H1 (cell line): Measurements from ENCODE around the gene TMEM129. TPM values are rescaled to one million over a fixed set of nuclear protein-coding genes. Genes with fewer than 3 reads are reported as not detected.

ENCODE experiments used
- CTCF ChIA-PET: fragments of 300-600 bp; sonication (Branson Sonifier 250); formaldehyde crosslinking; loops from one replicate; lab custom pipeline; 2021; ENCODE audit not compliant: partially characterized antibody; lab: Charles Lee
- POLR2A ChIA-PET: fragments of 300-600 bp; sonication (Branson Sonifier 250); formaldehyde crosslinking; loops from one replicate; lab custom pipeline; 2021; ENCODE audit warnings: inconsistent platforms; ENCODE audit not compliant: partially characterized antibody; lab: Charles Lee
- DNase-seq, 2 experiments: peaks; one replicate each; pipeline versions ENCODE4 v3.0.0 to v3.0.0-alpha.2; 2010 to 2022; ENCODE audit warnings: low spot score in 2 of 2, low read depth in 1 of 2, mixed read lengths in 1 of 2
- FAIRE-seq: peaks from 2 replicates; lab custom pipeline; 2011; peaks lifted over from hg19 to GRCh38; lab: Jason Lieb, UNC
- H2AFZ ChIP-seq: 2 replicates; pipeline ENCODE4 v1.8.1; 2012; ENCODE audit warnings: low read length, inconsistent platforms
- H2AK5ac ChIP-seq: 2 replicates; pipeline ENCODE4 v1.6.1; 2013; ENCODE audit warnings: low read depth, low read length
- H2BK120ac ChIP-seq: replicated peaks from 2 replicates; pipeline ENCODE3; 2013; ENCODE audit warnings: low read depth, low read length, inconsistent platforms
- H2BK12ac ChIP-seq: 2 replicates; pipeline ENCODE4 v1.6.1; 2013; ENCODE audit warnings: low read depth, low read length
- H2BK15ac ChIP-seq: 2 replicates; pipeline ENCODE4 v1.6.1; 2013; ENCODE audit warnings: low read length
- H2BK20ac ChIP-seq: 2 replicates; pipeline ENCODE4 v1.6.1; 2013; ENCODE audit warnings: low read length
- H2BK5ac ChIP-seq: 2 replicates; pipeline ENCODE4 v1.6.1; 2013; ENCODE audit warnings: low read depth, low read length
- H3K14ac ChIP-seq: 2 replicates; pipeline ENCODE4 v1.6.1; 2013; ENCODE audit warnings: inconsistent platforms; ENCODE audit not compliant: insufficient read length
- H3K18ac ChIP-seq: 2 replicates; pipeline ENCODE4 v1.6.1; 2013; ENCODE audit warnings: low read length; ENCODE audit errors: extremely low read depth
- H3K23ac ChIP-seq: 2 replicates; pipeline ENCODE4 v1.6.1; 2013; ENCODE audit warnings: inconsistent platforms; ENCODE audit not compliant: insufficient read length
- H3K23me2 ChIP-seq: 2 replicates; pipeline ENCODE4 v1.6.1; 2013; ENCODE audit warnings: low read depth, low read length
- H3K27ac ChIP-seq: 2 replicates; pipeline ENCODE4 v1.6.1; 2011; ENCODE audit warnings: low read depth, low read length, inconsistent platforms
- H3K27me3 ChIP-seq, 4 experiments: replicated peaks in 1 of 4; 1 replicate in 1 of 4; 2 replicates in 3 of 4; pipeline versions ENCODE4 v1.6.1 to v1.8.1; 2011 to 2013; ENCODE audit warnings: low read length in 3 of 4, mild to moderate bottlenecking in 3 of 4, inconsistent platforms in 2 of 4, mixed read lengths in 2 of 4, moderate library complexity in 1 of 4; ENCODE audit not compliant: control insufficient read depth in 3 of 4, insufficient read depth in 3 of 4; ENCODE audit errors: extremely low read depth in 1 of 4
- H3K36me3 ChIP-seq, 4 experiments: 2 replicates each; pipeline versions ENCODE4 v1.6.1 to v1.8.1; 2011 to 2013; ENCODE audit warnings: mild to moderate bottlenecking in 4 of 4, low read length in 3 of 4, moderate library complexity in 2 of 4, control low read depth in 1 of 4, inconsistent platforms in 1 of 4; ENCODE audit not compliant: insufficient read depth in 4 of 4, control insufficient read depth in 2 of 4
- H3K4ac ChIP-seq: replicated peaks from 2 replicates; pipeline ENCODE3; 2013; ENCODE audit warnings: low read length, low read depth, mixed read lengths, inconsistent platforms; ENCODE audit not compliant: insufficient read length
- H3K4me1 ChIP-seq, 4 experiments: replicated peaks in 1 of 4; 1 replicate in 1 of 4; 2 replicates in 3 of 4; pipeline versions ENCODE4 v1.6.1 to v1.8.1; 2011 to 2013; ENCODE audit warnings: low read length in 3 of 4, inconsistent platforms in 2 of 4, mixed read lengths in 1 of 4; ENCODE audit not compliant: insufficient read depth in 4 of 4, control insufficient read depth in 3 of 4
- H3K4me2 ChIP-seq, 2 experiments: 2 replicates each; pipeline versions ENCODE4 v1.6.1 to v1.8.1; 2011 to 2013; ENCODE audit warnings: low read depth in 2 of 2, low read length in 2 of 2, control low read depth in 1 of 2, inconsistent platforms in 1 of 2, mild to moderate bottlenecking in 1 of 2; ENCODE audit not compliant: insufficient read depth in 1 of 2
- H3K4me3 ChIP-seq, 4 experiments: fragments of 200-600, 300-600 bp in 1 of 4; sonication (generic), shearing (Covaris generic), sonication (Bioruptor Twin) in 1 of 4; 2 replicates each; pipeline versions ENCODE4 v1.5.1 to v1.8.1; 2011 to 2016; ENCODE audit warnings: low read length in 4 of 4, low read depth in 3 of 4, control low read depth in 2 of 4, inconsistent platforms in 2 of 4, mild to moderate bottlenecking in 2 of 4, mixed read lengths in 1 of 4, moderate library complexity in 1 of 4; ENCODE audit not compliant: insufficient read depth in 2 of 4; ENCODE audit errors: extremely low read depth in 1 of 4
- H3K56ac ChIP-seq: replicated peaks from 2 replicates; pipeline ENCODE3; 2013; ENCODE audit warnings: low read depth, mild to moderate bottlenecking, mixed read lengths, low read length, inconsistent platforms; ENCODE audit not compliant: insufficient read length
- H3K79me1 ChIP-seq: 2 replicates; pipeline ENCODE4 v1.6.1; 2013; ENCODE audit warnings: low read depth, low read length, control low read depth
- H3K79me2 ChIP-seq, 2 experiments: 2 replicates each; pipeline versions ENCODE4 v1.6.1 to v1.8.1; 2012 to 2013; ENCODE audit warnings: low read length in 2 of 2, mild to moderate bottlenecking in 2 of 2, inconsistent platforms in 1 of 2; ENCODE audit not compliant: insufficient read depth in 2 of 2, control insufficient read depth in 1 of 2
- H3K9ac ChIP-seq, 4 experiments: replicated peaks in 1 of 4; 1 replicate in 1 of 4; 2 replicates in 3 of 4; pipeline versions ENCODE4 v1.6.1 to v1.8.1; 2011 to 2013; ENCODE audit warnings: low read depth in 3 of 4, low read length in 3 of 4, control low read depth in 2 of 4, mild to moderate bottlenecking in 2 of 4, moderate library complexity in 2 of 4, inconsistent platforms in 1 of 4; ENCODE audit errors: extremely low read depth in 1 of 4
- H3K9me3 ChIP-seq, 2 experiments: 2 replicates each; pipeline versions ENCODE4 v1.6.1 to v1.8.1; 2012 to 2013; ENCODE audit warnings: mild to moderate bottlenecking in 2 of 2, moderate library complexity in 2 of 2, control low read depth in 1 of 2, inconsistent platforms in 1 of 2, low read depth in 1 of 2, low read length in 1 of 2, mixed read lengths in 1 of 2; ENCODE audit not compliant: insufficient read depth in 2 of 2
- H4K20me1 ChIP-seq, 2 experiments: replicated peaks in 1 of 2; 2 replicates each; pipeline versions ENCODE3 to v1.8.1; 2011 to 2013; ENCODE audit warnings: inconsistent platforms in 2 of 2, low read length in 2 of 2, mild to moderate bottlenecking in 1 of 2; ENCODE audit not compliant: insufficient read depth in 2 of 2, control insufficient read depth in 1 of 2
- H4K5ac ChIP-seq: 2 replicates; pipeline ENCODE4 v1.6.1; 2013; ENCODE audit warnings: low read length, low read depth, mixed read lengths, inconsistent platforms; ENCODE audit not compliant: insufficient read length
- H4K8ac ChIP-seq: 2 replicates; pipeline ENCODE4 v1.8.0; 2013; ENCODE audit warnings: mild to moderate bottlenecking, moderate library complexity, low read length, inconsistent platforms; ENCODE audit not compliant: insufficient read depth; ENCODE audit errors: extremely low read depth
- H4K91ac ChIP-seq: replicated peaks from 2 replicates; pipeline ENCODE3; 2013; ENCODE audit warnings: low read length, mixed read lengths, inconsistent platforms; ENCODE audit not compliant: insufficient read length
- BRCA1 ChIP-seq: IDR thresholded peaks from 2 replicates; pipeline ENCODE4 v1.6.1; 2012; ENCODE audit warnings: low read depth, low read length, improper control_type of control experiment
- GABPA ChIP-seq: IDR thresholded peaks from 2 replicates; pipeline ENCODE4 v1.6.1; 2011; ENCODE audit warnings: mild to moderate bottlenecking, low read length, moderate library complexity, borderline replicate concordance; ENCODE audit not compliant: insufficient read depth
- NANOG ChIP-seq: IDR thresholded peaks from 2 replicates; pipeline ENCODE4 v1.6.1; 2011; ENCODE audit warnings: low read length, low read depth, mild to moderate bottlenecking, inconsistent platforms; ENCODE audit not compliant: insufficient read depth, poor library complexity, severe bottlenecking
- PHF8 ChIP-seq: fragments of 200-600 bp; sonication (generic); conservative IDR thresholded peaks from 2 replicates; pipeline ENCODE4 v1.7.1; 2012; ENCODE audit warnings: low read depth, mild to moderate bottlenecking, inconsistent platforms, low read length, moderate library complexity
- USF2 ChIP-seq: IDR thresholded peaks from 2 replicates; pipeline ENCODE4 v1.6.1; 2011; ENCODE audit warnings: low read length, improper control_type of control experiment
- YY1 ChIP-seq: IDR thresholded peaks from 2 replicates; pipeline ENCODE4 v1.6.1; 2011; ENCODE audit warnings: low read depth, mild to moderate bottlenecking, low read length
- WGBS, 2 experiments: shearing (Covaris generic) in 1 of 2; methylation state at CpG; one replicate each; pipeline versions ENCODE4 v1.1.6 to v1.1.7; 2013 to 2015; ENCODE audit warnings: low lambda C conversion rate in 2 of 2, mixed read lengths in 2 of 2, inconsistent platforms in 1 of 2, low coverage in 1 of 2, missing lambda C conversion rate in 1 of 2; ENCODE audit not compliant: insufficient replicate concordance in 2 of 2, insufficient coverage in 1 of 2, insufficient read length in 1 of 2; ENCODE audit errors: extremely low coverage in 1 of 2, missing lambda C conversion rate in 1 of 2; 5-methylcytosine and 5-hydroxymethylcytosine counted together
- polyA plus RNA-seq, 7 experiments: library from polyadenylated mRNA; depleted of rRNA in 3 of 7; stranded (reverse) in 5 of 7; unstranded in 2 of 7; fragments of >200 nt in 5 of 7; fragments of 200-250 nt in 2 of 7; gene quantifications; 1 replicate in 5 of 7; 2 replicates in 1 of 7; 4 replicates in 1 of 7; pipeline versions ENCODE4 v1.2.1 to v1.2.3, GENCODE V29; 2011 to 2013; ENCODE audit warnings: missing spikeins in 2 of 7, mixed read lengths in 2 of 7
- total RNA-seq: library from RNA; stranded (reverse); fragmentation: NEBNext Ultra II Directional; extraction: Animal tissue kit (Norgen Biotek cat#: 25700); gene quantifications from 2 replicates; pipeline ENCODE4 v1.2.1, GENCODE V29; 2021

Gene TMEM129
- total and polyA plus RNA-seq, 2 of the 8 experiments (the other 6 are each of a cell fraction or from before 2014, with no cell fraction given) = 31.5 to 58.7 TPM

DNA sequence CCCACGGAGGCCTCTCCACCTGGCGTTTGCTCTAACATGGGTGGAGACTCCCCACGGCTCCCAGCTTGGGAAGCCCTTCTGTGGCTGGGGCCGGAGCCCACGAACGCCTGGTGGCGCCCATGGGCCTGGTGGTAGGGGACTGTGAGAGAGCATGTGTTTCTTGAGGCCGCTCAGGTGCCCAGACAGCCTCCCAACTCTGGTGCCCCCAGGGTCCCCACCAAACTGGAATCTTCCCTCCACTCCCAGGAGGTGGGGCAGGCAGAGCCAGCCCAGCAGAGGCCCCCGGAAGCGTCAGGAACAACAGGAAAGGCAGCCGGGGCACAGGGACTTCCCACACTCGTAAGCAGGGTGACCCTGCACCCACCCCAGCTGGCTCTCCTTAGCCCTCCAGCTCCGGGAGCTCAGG is 38.7 kb upstream of the TMEM129 start:
- ChIA-PET POLR2A (interaction anchor here (0.8 to 2.2 kb wide), 7 partner anchors 8 to 38 kb away, joined by 3 to 7 read pairs (median 4); partner anchors contain the start of gene FGFR3), CTCF (interaction anchor here (52.9 to 71.2 kb wide), 2 partner anchors 5 to 29 kb away, joined by 2507 read pairs; partner anchors contain the start of gene FGFR3)
- H2BK5ac ChIP-seq = no peak overlapping the region
- peaks cover 0 to 7% (median 3%) of the 10 kb centered on the region in 4 experiments; a peak in 4 of 7 replicates for H3K4me1 ChIP-seq
- H4K91ac ChIP-seq = peak overlapping the region; percentile 40
- no peaks in the 10 kb centered on the region for H3K9me3 ChIP-seq
- no peak overlapping the region for H3K14ac ChIP-seq
- peak overlapping the region; percentile 27; the same call in 1 of the 2 replicates for H2BK12ac ChIP-seq
- no peaks in the 10 kb centered on the region for H4K20me1 ChIP-seq
- H3K18ac ChIP-seq = no peak overlapping the region
- H3K79me2 ChIP-seq = no peaks in the 10 kb centered on the region
- H3K27me3 ChIP-seq = peaks cover 0 to 3% (median 0%) of the 10 kb centered on the region in 4 experiments; a peak in 2 of 7 replicates
- 84% methylated on average over 11 of the region's 13 CpGs; no CpG with 5 or more reads in 1 of the 2 experiments for WGBS, 2 experiments
- no peak overlapping the region for H4K5ac ChIP-seq
- H3K56ac ChIP-seq = no peak overlapping the region
- TF ChIP-seq PHF8 = no peak
- TF ChIP-seq BRCA1 = no peak
- no peak; the same call in 1 of the 2 replicates for TF ChIP-seq GABPA
- TF ChIP-seq YY1 = no peak
- TF ChIP-seq USF2 = no peak
- no peak for TF ChIP-seq NANOG
- H3K4me3 ChIP-seq = no peak overlapping the region
- no peak overlapping the region for H2BK120ac ChIP-seq
- no peak overlapping the region for H2AFZ ChIP-seq
- no peaks in the 10 kb centered on the region for H3K79me1 ChIP-seq
- H3K23me2 ChIP-seq = no peaks in the 10 kb centered on the region
- no peak overlapping the region for H3K4me2 ChIP-seq
- no peak overlapping the region for H2BK20ac ChIP-seq
- no peak overlapping the region; the same call in 1 of the 2 replicates for H2BK15ac ChIP-seq
- H3K23ac ChIP-seq = no peak overlapping the region
- no peak overlapping the region for H2AK5ac ChIP-seq
- DNase-seq (no peak), FAIRE-seq (no peak)
- no peak overlapping the region for H3K9ac ChIP-seq
- peak overlapping the region; percentile 53 for H3K4ac ChIP-seq
- H3K27ac ChIP-seq = no peak overlapping the region
- no peaks in the 10 kb centered on the region for H3K36me3 ChIP-seq
- peak overlapping the region; percentile 85; the same call in 1 of the 2 replicates for H4K8ac ChIP-seq
